Cardiac atrium fibroblast (primary cell): Measurements from ENCODE around the gene CPEB1. TPM values are rescaled to one million over a fixed set of nuclear protein-coding genes. Genes with fewer than 3 reads are reported as not detected.

Experiments
- total RNA-seq: library from RNA; depleted of rRNA; stranded (reverse); fragments of >200 nt; gene quantifications from 2 replicates; pipeline ENCODE4 v1.2.3, GENCODE V29; 2015

CPEB1 gene
- total RNA-seq: 0.72 and 0.97 TPM in 2 replicates

DNA sequence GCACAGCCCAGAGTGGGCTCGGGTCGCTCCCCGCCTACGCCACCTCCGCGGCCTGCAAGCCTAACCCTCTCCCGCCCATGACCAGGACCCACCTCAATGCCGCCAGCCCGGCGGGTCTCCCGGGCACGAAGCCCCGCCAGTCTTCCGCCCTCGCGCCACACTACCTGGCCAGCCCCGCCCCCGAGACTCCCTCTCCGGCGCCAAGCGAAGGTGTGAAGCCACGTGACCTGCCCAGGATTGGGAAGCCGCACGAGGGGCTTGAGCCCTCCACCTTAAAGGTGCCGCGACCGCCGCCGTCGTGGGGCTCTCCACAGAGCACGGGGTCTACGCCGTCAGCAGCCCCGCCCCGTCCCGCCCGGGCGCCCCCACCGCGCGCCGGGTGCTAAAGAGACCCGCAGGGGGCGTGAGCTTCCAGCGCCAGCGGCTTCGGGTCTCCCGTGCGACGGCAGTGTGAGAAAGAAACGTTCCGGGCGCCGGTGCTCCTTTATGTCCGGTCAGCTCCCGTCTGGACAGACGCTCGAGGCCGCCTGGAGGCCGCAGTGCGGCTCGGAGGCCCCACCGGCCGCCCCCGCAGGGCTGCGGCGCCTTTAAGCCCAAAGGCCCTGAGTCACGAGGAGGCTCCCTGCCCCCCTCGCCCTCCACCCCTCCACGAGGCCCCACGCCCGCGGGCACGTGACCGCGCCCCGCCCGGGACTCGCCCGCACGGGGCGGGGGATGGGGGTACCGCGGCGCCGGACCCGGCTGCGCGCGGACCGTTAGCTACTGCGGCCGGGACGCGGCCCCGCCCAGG lies at the start of gene CPEB1:
CPEB1 (minus strand) TSS at position 319 of the 790 bp plus-strand sequence. CDS start 18,904 bp downstream, outside the sequence.

DNA sequence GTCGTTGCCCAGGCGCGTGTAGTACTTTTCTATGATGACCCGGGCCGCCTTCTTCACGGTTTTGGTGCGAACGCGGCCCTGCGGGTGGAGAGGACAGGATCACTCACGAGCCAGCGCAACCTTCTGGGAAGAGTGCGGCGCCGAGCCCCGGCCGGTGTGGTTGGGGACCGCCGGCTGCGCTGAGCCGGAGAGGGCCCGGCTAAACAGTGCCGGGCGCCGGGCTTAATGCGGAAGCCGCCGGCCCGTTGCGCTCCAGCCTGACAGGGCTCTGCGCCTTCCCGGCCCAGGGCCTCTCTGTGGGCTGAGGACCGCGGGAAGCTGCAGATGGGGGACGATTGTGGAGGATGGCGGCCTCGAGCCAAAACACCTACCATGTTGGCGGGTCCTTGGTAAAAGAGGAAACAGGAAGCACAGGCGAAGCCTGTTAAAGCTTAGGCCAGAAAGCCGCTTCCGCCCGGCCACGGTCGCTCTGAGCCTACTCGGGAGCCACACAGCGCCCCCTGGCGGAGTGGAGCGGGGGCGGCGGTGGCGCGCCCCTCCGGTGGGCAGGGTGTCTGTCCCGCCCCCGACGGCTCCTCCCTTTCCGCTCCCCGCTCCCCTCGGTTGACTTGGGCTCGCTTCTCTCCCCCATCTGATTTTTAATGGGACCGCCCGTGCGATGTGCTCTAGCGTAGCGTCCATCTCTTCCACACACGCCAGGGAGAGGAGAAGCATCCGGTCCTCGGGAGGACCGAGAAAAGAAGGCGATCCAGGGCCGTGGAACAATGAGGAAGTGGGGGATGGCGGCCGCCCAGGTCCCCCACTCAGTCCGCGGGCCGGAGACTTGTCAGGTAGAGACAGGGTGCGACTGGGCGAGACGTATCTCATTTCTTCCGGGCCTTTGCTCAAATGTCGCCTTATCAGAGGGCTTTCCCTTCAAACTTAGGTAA lies 106.8 kb downstream of the CPEB1 start, which contains the start of gene RPS17:
RPS17 (minus strand) TSS at position 403 of the 929 bp plus-strand sequence; CDS start at position 374, 29 bp downstream.

Other genes starting within 250 kb of the CPEB1 start
- 0.16 and 1.3 TPM in 2 replicates for gene GOLGA6L9, start 217.5 kb downstream of the CPEB1 start, total RNA-seq
- 2,703 and 2,945 TPM in 2 replicates for gene RPS17, start 106.9 kb downstream of the CPEB1 start, total RNA-seq
- gene AP3B2, start 62.5 kb upstream of the CPEB1 start, total RNA-seq: not detected in 2 replicates
- gene FSD2, start 158.7 kb upstream of the CPEB1 start, total RNA-seq: not detected in 2 replicates
- 2.4 and 4.5 TPM in 2 replicates for gene WHAMM, start 162.3 kb upstream of the CPEB1 start, total RNA-seq